Activated CD4-positive, alpha-beta T cell treated with anti-CD3 and anti-CD28 coated beads, Interleukin-2, amount 10 ng/mL, durations not matched to agents 24 days and 14 days (primary cell): Measurements from ENCODE around the gene DDX3X. TPM values are rescaled to one million over a fixed set of nuclear protein-coding genes. Genes with fewer than 3 reads are reported as not detected.
"Not testable (repeated sequence)": the region's sequence is repeated elsewhere in the genome, so short reads cannot be mapped to it uniquely, and the experiment has no call there.

Source experiments
- DNase-seq: peaks from one replicate; pipeline ENCODE4 v3.0.0; 2022
- H3K27ac Mint-ChIP-seq: one replicate; pipeline ENCODE4 v1.8.0; 2022; ENCODE audit warnings: mild to moderate bottlenecking, mixed read lengths
- H3K27me3 Mint-ChIP-seq: one replicate; pipeline ENCODE4 v1.8.0; 2022; ENCODE audit warnings: mixed read lengths
- H3K36me3 Mint-ChIP-seq: one replicate; pipeline ENCODE4 v1.8.0; 2022; ENCODE audit warnings: low read depth, mild to moderate bottlenecking, mixed read lengths
- H3K4me1 Mint-ChIP-seq: one replicate; pipeline ENCODE4 v1.8.0; 2021; ENCODE audit warnings: mixed read lengths
- H3K4me3 Mint-ChIP-seq: one replicate; pipeline ENCODE4 v1.8.0; 2022; ENCODE audit warnings: mild to moderate bottlenecking, moderate library complexity, mixed read lengths
- H3K9me3 Mint-ChIP-seq: one replicate; pipeline ENCODE4 v1.8.0; 2021; ENCODE audit warnings: mixed read lengths
- intact Hi-C: fragments of 100-400 bp; cut with micrococcal nuclease; formaldehyde crosslinking; loops from one replicate; pipeline ENCODE4 v1.15.1; 2023
- total RNA-seq: library from RNA; stranded (reverse); gene quantifications from 2 replicates; pipeline ENCODE4 v1.2.3, GENCODE V29; 2022

Gene DDX3X
- total RNA-seq: 307 and 313 TPM in 2 replicates

DNA sequence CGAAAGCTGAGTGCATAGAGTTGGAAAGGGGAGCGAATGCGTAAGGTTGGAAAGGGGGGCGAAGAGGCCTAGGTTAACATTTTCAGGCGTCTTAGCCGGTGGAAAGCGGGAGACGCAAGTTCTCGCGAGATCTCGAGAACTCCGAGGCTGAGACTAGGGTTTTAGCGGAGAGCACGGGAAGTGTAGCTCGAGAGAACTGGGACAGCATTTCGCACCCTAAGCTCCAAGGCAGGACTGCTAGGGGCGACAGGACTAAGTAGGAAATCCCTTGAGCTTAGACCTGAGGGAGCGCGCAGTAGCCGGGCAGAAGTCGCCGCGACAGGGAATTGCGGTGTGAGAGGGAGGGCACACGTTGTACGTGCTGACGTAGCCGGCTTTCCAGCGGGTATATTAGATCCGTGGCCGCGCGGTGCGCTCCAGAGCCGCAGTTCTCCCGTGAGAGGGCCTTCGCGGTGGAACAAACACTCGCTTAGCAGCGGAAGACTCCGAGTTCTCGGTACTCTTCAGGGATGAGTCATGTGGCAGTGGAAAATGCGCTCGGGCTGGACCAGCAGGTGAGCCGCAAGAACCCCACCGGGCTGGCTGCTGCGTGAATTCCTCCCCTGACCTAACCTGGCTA is at the start of gene DDX3X:
TSS of gene DDX3X (plus strand) at position 419 of the 619 bp plus-strand sequence. CDS start at position 510, 91 bp downstream.
- intact Hi-C loops: loop anchor here (1.0 to 5.0 kb wide), 4 partner anchors 178 to 687 kb away; partner anchors contain the start of genes CASK and CXorf38
- H3K4me3 Mint-ChIP-seq: peak within 1 kb of the TSS; percentile 98
- peaks cover 25% of the 10 kb centered on the region for H3K4me1 Mint-ChIP-seq
- H3K27ac Mint-ChIP-seq: peak within 1 kb of the TSS; percentile 100
- peaks cover 38% of the 10 kb centered on the region for H3K36me3 Mint-ChIP-seq
- peak; percentile 95 for DNase-seq
- H3K9me3 Mint-ChIP-seq: no peaks in the 10 kb centered on the region
- no peaks in the 10 kb centered on the region for H3K27me3 Mint-ChIP-seq

- H3K9me3 Mint-ChIP-seq, H3K27ac Mint-ChIP-seq, H3K4me3 Mint-ChIP-seq, H3K4me1 Mint-ChIP-seq, H3K36me3 Mint-ChIP-seq, H3K27me3 Mint-ChIP-seq, intact Hi-C loops, DNase-seq: not testable (repeated sequence)
These were observed 48.0 kb upstream of the DDX3X start for GRCh38 chrX:41285928-41286327.

DNA sequence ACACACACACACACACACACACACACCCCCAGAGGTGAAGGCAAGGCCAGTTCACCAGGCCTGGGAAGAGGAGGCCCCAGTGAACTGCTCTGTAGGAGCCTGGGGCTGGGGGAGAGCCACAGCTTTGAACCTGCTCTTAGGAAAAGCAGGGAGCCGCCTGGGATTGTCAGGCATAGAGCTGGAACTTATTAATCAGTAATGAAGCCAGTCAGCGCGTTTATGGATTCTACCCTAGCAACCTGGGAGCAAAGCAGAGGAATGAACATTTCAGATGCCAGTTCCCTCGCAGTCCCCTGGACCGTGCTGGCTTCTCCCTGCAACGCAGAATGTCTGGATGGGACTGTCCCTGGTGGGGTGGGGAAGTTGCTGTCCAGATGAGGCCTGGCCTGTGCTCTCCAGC is 45.3 kb upstream of the DDX3X start:
- Mint-ChIP-seq H3K4me1 (no peaks in the 10 kb centered on the region), H3K27ac (no peak overlapping the region), H3K27me3 (no peaks in the 10 kb centered on the region), H3K4me3 (no peak overlapping the region), H3K9me3 (peaks cover 4% of the 10 kb centered on the region), H3K36me3 (peaks cover 2% of the 10 kb centered on the region)
- no peak for DNase-seq
- intact Hi-C loops: no loop called here

GRCh38 chrX:41289095-41289494 is 44.9 kb upstream of the DDX3X start:
- Mint-ChIP-seq H3K36me3 (peaks cover 2% of the 10 kb centered on the region), H3K27me3 (no peaks in the 10 kb centered on the region), H3K9me3 (peaks cover 4% of the 10 kb centered on the region), H3K4me3 (no peak overlapping the region), H3K4me1 (no peaks in the 10 kb centered on the region), H3K27ac (no peak overlapping the region)
- intact Hi-C loops: no loop called here
- no peak for DNase-seq

DNA sequence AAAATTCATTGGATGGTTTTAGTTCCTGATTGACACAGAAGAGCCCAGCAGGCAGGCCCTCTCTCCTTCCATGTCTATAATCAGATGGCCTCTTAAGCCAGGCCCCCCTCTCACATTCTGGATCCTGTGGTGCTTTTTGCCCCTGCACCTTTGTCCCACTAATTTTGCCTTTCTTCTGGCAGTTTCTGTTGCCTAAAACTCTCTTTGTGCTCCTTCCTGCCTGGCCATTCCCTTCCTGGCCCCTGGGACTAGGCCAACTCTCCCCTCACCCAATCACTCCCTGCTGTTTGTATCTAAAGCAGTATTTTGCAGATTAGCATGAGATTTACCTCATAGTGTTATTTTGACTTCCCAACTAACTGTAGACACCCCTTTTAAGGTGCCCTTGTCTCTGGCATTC is 42.7 kb upstream of the DDX3X start:
- Mint-ChIP-seq H3K27me3 (no peaks in the 10 kb centered on the region), H3K36me3 (peaks cover 2% of the 10 kb centered on the region), H3K27ac (no peak overlapping the region), H3K4me3 (no peak overlapping the region), H3K9me3 (peaks cover 4% of the 10 kb centered on the region), H3K4me1 (no peaks in the 10 kb centered on the region)
- DNase-seq: no peak
- intact Hi-C loops: no loop called here

DNA sequence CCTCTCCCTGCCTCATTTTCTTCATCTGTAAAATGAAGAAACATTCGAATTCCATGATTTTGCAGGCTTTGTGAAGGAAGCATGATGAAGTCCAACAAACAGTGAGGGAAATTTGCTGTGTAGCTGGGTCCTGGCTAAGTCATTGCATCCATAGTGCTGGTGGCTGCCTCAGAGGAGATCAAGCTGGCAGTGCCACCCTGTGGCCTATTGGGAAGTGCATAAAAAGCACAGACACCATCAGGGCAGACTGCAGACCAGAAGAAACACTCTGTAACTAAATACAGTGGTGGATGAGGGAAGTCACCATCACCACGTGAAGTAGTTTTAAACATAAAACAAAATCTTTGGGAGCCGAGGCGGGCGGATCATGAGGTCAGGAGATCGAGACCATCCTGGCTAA is 40.7 kb upstream of the DDX3X start:
- H3K27me3 Mint-ChIP-seq: no peaks in the 10 kb centered on the region
- peaks cover 4% of the 10 kb centered on the region for H3K9me3 Mint-ChIP-seq
- no peak overlapping the region for H3K27ac Mint-ChIP-seq
- H3K4me3 Mint-ChIP-seq: no peak overlapping the region
- intact Hi-C loops: no loop called here
- no peaks in the 10 kb centered on the region for H3K4me1 Mint-ChIP-seq
- peaks cover 2% of the 10 kb centered on the region for H3K36me3 Mint-ChIP-seq
- peak; percentile 55 for DNase-seq

DNA sequence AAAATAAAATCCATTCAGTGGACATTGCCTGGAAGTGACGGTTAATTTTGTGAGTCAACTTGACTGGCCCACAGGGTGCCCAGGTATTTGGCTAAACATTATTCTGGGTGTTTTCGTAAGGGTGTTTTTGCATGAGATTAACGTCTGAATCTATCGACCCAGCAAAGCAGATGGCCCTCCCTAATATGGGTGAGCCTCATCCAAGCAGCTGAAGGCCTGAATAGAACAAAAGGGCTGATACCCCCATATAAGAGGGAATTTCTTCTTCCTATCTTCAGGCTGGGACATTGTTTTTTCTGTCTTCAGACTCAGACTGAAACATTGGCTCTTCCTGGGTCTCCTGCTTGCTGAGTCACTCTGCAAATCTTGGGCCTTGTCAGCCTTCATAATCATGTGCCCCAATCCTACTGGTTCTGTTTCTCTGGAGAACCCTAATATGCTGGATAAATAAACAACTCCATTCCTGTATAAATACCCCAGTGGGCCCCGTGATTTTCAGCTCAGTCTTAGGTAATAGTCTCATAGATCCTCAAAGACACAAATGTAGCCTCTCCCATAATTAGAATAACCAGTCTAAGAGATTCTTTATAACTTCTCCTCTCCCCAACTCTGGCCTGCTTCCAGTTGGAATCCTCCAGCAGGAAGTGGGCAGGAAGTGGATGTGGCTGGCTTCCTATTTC is 33.1 kb upstream of the DDX3X start:
- H3K27me3 Mint-ChIP-seq: no peaks in the 10 kb centered on the region
- H3K27ac Mint-ChIP-seq: no peak overlapping the region
- H3K4me3 Mint-ChIP-seq: no peak overlapping the region
- H3K4me1 Mint-ChIP-seq: peaks cover 3% of the 10 kb centered on the region
- H3K9me3 Mint-ChIP-seq: no peaks in the 10 kb centered on the region
- no peak for DNase-seq
- H3K36me3 Mint-ChIP-seq: no peaks in the 10 kb centered on the region
- intact Hi-C loops: no loop called here

GRCh38 chrX:41301438-41301824 is 32.5 kb upstream of the DDX3X start:
- H3K27me3 Mint-ChIP-seq: no peaks in the 10 kb centered on the region
- intact Hi-C loops: no loop called here

DNA sequence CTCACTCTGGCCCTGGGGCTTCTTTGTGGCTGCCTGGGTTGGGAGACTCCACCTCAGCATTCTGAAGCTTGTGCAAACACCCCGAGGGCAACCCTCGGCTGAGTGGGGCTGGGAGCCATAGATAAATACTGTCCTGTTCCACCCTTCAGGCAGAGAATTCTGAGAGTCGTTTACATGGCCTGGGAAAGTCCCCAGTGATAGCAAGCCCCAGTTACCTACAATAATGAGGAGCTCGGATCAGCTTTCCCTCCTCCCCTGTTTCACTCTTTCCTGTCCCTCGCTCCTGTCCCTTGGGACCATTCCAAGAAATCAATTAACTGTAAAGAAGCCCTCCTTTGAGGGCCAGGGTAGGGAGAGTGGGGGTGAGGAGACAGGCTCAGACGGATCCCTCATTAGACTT is 31.6 kb upstream of the DDX3X start:
- intact Hi-C loops: no loop called here
- Mint-ChIP-seq H3K9me3 (no peaks in the 10 kb centered on the region), H3K27me3 (no peaks in the 10 kb centered on the region), H3K4me1 (peaks cover 3% of the 10 kb centered on the region), H3K36me3 (no peaks in the 10 kb centered on the region), H3K27ac (no peak overlapping the region), H3K4me3 (no peak overlapping the region)
- DNase-seq: no peak

More at GRCh38 chrX:41301438-41301824, 32.5 kb upstream of the DDX3X start:
- Mint-ChIP-seq H3K4me1 (peaks cover 3% of the 10 kb centered on the region), H3K9me3 (no peaks in the 10 kb centered on the region), H3K36me3 (no peaks in the 10 kb centered on the region), H3K27ac (no peak overlapping the region), H3K4me3 (no peak overlapping the region)
- DNase-seq: no peak

DNA sequence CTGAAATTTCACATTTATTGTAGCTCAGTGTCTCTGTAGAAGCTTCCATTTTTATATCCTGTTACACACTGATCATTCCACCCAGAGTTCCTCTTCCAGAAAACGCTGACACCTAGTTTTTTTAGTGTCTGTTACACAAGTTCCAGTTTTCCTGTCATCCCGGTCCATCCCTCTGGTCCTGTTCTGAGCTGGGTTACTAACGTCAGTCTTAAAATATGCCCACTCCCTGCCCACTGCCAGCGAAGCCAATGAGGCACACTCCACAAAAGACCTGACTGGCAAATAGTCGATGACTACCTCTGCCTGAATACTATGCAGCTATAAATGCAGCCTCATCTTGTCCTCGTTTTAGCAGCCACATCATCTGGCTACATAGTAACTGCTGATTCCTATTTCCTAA is 30.9 kb upstream of the DDX3X start:
- H3K27me3 Mint-ChIP-seq: no peaks in the 10 kb centered on the region
- H3K4me1 Mint-ChIP-seq: peaks cover 3% of the 10 kb centered on the region
- no peak overlapping the region for H3K4me3 Mint-ChIP-seq
- no peaks in the 10 kb centered on the region for H3K9me3 Mint-ChIP-seq
- intact Hi-C loops: no loop called here
- no peaks in the 10 kb centered on the region for H3K36me3 Mint-ChIP-seq
- no peak for DNase-seq
- H3K27ac Mint-ChIP-seq: no peak overlapping the region

- peaks cover 2% of the 10 kb centered on the region for H3K4me1 Mint-ChIP-seq
- H3K9me3 Mint-ChIP-seq: no peaks in the 10 kb centered on the region
- no peaks in the 10 kb centered on the region for H3K27me3 Mint-ChIP-seq
- intact Hi-C loops: no loop called here
- H3K4me3 Mint-ChIP-seq: no peak overlapping the region
- H3K36me3 Mint-ChIP-seq: no peaks in the 10 kb centered on the region
- H3K27ac Mint-ChIP-seq: no peak overlapping the region
- no peak for DNase-seq
These were observed 29.8 kb upstream of the DDX3X start for GRCh38 chrX:41304178-41304577.

DNA sequence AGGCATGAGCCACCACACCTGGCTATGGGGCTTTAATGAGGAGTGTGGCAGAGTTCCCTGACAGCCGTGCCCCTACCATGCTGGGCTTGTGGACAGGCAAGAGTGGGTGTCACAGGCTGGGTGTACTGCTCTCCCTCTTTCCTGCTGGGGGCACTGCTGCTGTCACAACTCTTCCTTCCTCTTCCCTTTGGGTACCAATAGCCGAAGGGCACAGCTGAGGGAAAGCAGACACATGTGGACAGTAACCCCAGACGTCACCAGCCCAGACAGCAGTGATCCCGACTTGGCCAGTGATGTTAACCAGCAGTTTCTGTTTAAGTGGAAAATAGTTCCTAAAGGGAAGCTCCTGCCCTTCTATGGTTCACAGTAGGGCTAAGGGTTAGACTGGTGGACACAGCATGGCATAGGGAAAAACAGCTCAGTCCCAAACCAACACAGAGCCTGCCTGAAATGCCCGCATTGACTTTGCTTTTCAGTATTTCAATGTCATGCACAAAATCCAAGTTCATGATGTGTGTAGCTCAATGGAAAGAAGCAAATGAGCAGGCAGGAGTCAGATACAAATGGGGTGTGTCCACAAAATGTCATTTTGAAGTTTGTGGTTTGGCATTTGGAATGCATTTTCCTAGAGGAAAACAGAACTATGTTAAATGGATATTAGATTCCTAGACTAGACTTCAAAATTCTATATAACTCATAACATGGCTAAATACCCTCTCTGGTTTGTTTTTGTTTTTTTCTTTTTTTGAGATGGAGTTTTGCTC is 24.9 kb upstream of the DDX3X start:
- H3K4me3 Mint-ChIP-seq: no peak overlapping the region
- no peak for DNase-seq
- H3K27me3 Mint-ChIP-seq: no peaks in the 10 kb centered on the region
- no peaks in the 10 kb centered on the region for H3K9me3 Mint-ChIP-seq
- no peak overlapping the region for H3K27ac Mint-ChIP-seq
- intact Hi-C loops: no loop called here
- H3K36me3 Mint-ChIP-seq: no peaks in the 10 kb centered on the region
- H3K4me1 Mint-ChIP-seq: no peaks in the 10 kb centered on the region

GRCh38 chrX:41312786-41313185 is 21.2 kb upstream of the DDX3X start:
- H3K4me3 Mint-ChIP-seq: no peak overlapping the region
- intact Hi-C loops: no loop called here

DNA sequence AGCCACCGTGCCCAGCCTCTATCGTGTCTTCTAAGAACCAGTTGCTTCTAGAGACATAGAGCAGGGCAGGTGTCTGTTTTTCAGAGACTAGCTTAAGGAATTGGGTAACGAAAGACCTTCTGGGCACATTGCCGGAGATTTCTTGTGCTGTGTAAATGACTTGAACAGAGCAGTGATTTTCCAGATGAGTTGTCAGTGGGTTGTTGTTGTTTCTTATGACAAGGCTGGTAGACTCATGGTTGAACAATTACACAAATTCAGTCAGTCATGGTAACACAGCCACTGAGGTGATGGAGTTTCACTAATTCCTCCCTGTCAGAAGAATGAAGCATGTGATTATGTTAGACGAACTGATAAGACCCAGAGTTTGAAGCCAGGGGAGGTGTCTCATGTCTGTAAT is 20.5 kb upstream of the DDX3X start:
- no peak overlapping the region for H3K27ac Mint-ChIP-seq
- H3K36me3 Mint-ChIP-seq: no peaks in the 10 kb centered on the region
- intact Hi-C loops: no loop called here
- H3K9me3 Mint-ChIP-seq: no peaks in the 10 kb centered on the region
- H3K4me1 Mint-ChIP-seq: peaks cover 2% of the 10 kb centered on the region
- DNase-seq: no peak
- no peak overlapping the region for H3K4me3 Mint-ChIP-seq
- no peaks in the 10 kb centered on the region for H3K27me3 Mint-ChIP-seq

More at GRCh38 chrX:41312786-41313185, 21.2 kb upstream of the DDX3X start:
- no peaks in the 10 kb centered on the region for H3K27me3 Mint-ChIP-seq
- H3K36me3 Mint-ChIP-seq: no peaks in the 10 kb centered on the region
- peaks cover 2% of the 10 kb centered on the region for H3K4me1 Mint-ChIP-seq
- DNase-seq: no peak
- H3K27ac Mint-ChIP-seq: no peak overlapping the region
- no peaks in the 10 kb centered on the region for H3K9me3 Mint-ChIP-seq
